Measurements from ENCODE around the gene RAMP2.
"Not testable (repeated sequence)": the region's sequence is repeated elsewhere in the genome, so short reads cannot be mapped to it uniquely, and the experiment has no call there.

- TF ChIP-seq, protein P1, sequence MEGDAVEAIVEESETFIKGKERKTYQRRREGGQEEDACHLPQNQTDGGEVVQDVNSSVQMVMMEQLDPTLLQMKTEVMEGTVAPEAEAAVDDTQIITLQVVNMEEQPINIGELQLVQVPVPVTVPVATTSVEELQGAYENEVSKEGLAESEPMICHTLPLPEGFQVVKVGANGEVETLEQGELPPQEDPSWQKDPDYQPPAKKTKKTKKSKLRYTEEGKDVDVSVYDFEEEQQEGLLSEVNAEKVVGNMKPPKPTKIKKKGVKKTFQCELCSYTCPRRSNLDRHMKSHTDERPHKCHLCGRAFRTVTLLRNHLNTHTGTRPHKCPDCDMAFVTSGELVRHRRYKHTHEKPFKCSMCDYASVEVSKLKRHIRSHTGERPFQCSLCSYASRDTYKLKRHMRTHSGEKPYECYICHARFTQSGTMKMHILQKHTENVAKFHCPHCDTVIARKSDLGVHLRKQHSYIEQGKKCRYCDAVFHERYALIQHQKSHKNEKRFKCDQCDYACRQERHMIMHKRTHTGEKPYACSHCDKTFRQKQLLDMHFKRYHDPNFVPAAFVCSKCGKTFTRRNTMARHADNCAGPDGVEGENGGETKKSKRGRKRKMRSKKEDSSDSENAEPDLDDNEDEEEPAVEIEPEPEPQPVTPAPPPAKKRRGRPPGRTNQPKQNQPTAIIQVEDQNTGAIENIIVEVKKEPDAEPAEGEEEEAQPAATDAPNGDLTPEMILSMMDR (IDR thresholded peaks at IDR 0.05; ENCODE audit: insufficient read depth, low read length, poor library complexity, severe bottlenecking), result not testable (repeated sequence)
- TF ChIP-seq EZH2phosphoT487 (conservative IDR thresholded peaks at IDR 0.05; ENCODE audit: low read length), result not testable (repeated sequence)
Observed at GRCh38 chr17:42742916-42743315, 18.1 kb upstream of the RAMP2 start.

Data from SU-DHL-6 (cell line).